NCI-H2196 (cell line): ENCODE results near the gene PCSK4.
"Not testable (repeated sequence)": the region's sequence is repeated elsewhere in the genome, so short reads cannot be mapped to it uniquely, and the experiment has no call there.

Experiments
- DNase-seq: peaks from one replicate; lab custom pipeline; 2025; ENCODE audit not compliant: unreplicated experiment; lab: John Stamatoyannopoulos, UW

Gene PCSK4

DNA sequence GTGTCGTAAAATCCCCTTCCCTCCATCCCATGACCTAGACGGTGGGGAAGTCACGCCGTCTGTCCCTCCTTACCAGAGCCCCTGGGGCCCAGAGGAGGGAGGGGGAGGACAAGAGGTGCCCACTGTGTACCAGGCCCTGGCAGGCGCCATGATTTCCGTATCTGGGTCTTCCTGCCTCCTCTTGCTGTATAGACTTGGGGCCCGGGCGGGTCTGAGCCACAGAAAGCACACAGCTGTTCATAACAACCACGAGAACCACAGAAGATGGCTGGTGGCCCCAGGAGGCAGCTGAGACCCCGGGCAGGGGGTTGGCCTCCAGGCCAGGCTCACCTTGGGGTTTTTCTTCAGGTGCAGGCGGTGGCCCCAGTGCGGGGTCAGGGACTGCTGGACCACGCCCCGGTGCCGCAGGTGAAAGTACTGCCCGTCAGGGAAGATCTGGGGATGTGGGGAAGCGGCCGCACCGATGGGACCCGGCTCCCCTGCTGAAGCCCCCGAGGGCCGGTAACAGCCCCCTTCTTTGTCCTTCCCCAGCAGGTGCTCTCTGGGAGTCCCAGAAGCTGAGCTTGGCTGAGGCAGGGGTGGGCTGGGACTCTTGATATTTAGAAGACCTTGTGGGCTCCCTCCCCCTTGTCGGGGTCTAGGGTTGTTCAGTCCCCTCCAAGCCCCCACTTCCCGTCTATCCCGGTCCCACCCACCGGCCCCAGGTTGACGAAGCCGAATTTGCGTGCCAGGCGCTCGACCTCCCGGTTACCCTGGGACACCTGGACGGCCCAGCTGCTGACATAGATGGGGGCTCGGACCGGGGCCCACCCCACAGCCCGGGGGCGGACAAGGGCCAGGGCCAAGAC is 463 bp downstream of the PCSK4 start:
- DNase-seq = no peak

DNA sequence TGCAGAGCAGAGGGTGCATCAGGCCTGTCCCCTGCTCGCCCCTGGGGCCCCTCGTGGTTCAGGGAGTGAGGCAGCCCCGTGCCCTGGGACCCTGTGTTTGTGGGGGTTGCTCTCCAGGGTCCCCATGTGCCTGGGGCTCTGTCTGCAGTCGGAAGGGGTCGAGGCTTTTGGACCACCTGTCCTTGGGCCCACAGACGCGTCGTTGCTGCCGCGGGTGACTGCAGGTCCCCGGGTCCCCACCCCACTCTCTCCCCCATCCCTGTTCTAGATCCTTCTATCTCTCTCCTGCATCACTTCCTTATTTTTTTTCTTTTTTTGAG is 1.9 kb downstream of the PCSK4 start:
- no peak for DNase-seq

DNA sequence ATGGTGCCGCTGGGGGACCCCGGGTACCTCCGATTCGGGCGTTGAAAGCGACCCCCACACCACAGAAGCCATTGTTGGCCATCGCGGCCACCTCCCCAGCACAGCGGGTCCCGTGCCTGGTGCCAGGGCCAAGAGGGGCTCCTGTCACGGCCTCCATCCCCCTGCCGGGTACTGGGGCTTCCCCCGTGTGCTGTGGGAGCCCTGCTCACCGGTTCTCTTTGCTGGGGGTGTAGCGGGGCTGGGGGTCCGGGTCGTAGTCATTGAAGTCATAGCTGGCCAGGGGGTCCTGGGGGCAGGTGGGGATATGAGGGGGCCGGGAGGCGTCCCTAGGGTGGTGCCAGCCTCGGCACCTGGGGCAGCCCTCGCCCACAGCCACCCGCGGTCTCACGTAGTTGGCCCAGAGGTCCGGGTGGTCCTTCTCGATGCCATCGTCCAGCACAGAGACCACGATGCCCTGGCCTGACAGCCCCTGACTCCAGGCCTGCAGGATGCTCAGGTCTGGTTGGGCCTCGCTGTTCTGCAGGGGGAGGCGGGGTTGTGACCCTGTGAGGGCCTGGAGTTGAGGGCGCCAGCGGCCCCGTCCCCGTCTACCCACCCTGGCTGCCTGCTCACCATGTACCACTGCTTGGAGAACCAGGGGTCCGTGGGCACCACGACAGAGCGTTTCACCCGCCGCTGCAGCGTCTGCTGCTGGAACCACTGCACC is 2.4 kb downstream of the PCSK4 start:
- no peak for DNase-seq

DNA sequence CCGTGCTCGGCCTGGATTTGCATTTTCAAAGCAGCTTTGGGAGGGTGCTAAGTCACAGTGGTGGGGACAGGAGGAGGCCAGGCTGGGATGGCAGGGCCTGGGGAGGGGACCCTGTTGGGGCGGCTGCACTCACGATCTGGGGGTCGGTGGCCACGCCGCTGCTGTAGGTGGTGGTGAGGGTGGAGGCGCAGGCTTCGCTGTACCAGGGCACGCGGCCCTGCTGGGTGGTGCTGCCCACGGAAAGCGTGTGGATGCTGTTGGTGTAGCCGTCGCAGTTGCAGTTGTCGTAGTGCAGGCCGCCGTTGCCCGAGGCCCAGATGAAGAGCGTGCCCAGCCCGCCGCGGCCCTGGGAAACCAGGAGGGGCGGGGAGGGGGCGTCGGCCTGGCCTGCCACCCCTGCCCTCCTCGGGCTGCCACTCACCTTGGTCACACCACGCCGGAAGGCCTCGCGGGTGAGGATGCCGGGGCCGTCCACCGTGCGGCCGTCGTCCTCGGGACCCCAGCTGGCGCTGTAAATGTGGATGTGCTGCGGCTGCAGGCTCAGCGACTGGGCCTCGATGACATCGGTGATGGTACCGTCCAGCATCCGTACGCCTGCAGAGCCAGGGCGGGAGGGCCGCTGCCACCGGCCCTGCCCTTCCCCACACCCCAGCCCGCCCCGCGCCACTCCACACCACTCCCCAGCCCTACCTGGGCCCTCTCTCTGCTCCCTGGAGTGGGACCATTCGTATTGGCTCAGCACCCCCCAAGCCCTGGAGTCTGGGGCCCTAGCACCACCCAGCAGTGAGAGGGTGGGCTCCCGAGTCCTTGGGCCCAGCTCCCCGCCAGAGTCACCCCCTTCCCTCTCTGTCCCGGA is 3.2 kb downstream of the PCSK4 start:
- no peak for DNase-seq

DNA sequence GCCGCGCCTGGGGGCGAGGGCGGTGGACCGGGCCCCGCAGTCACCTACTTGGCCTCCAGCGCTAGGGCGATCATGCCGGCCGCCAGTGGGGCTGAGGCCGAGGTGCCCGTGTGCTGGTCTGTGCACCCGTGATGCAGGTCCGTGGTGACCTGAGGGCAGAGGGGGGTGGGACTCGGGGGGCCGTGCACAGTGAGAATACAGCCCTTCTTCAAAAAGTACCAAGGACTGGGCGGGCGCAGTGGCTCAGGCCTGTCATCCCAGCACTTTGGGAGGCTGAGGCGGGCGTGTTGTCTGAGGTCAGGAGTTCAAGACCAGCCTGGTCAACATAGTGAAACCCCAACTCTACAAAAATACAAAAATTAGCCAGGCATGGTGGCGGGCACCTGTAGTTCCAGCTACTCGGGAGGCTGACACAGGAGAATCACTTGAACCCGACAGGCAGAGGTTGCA is 6.1 kb downstream of the PCSK4 start:
- DNase-seq = no peak

DNA sequence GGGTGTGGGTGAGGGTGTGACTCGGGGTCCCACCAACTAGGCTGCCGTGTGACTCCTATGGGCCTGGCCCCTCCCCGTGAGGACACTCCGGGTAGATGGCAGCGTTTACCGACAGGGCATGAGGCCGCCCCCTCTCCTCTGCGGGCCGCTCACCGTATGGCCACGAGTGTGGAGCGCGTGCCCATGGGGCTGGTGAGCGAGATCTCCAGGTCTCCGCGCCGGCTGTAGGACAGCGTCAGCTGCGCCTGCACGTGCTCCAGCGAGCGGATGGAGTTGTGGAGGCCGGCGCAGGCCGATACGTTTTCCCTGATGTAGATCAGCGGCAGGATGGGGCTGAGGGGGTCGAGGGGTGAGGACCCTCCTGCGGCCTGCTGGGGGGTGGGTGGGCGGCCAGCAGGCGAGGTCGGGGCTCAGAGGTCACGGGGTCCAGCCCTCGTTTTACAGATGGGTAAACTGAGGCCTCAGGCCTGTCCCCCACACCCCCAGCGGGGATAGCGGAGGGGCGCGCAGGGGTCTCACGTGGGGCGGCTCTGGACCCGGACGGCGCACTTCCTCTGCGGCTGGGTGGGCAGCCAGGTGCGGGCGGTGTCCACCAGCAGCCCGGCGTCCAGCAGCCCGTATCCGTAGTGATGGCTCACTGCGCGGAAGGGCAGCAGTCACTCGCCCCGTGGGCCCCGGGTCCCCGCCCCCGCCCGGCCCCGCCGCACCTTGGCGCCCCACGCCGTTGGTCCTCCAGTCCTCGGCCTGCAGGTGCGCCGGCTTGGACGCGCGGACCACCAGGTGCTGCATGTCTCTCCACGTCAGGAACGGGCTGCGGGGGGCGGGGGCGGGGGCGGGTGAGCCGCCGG is 6.8 kb downstream of the PCSK4 start:
- no peak for DNase-seq

DNA sequence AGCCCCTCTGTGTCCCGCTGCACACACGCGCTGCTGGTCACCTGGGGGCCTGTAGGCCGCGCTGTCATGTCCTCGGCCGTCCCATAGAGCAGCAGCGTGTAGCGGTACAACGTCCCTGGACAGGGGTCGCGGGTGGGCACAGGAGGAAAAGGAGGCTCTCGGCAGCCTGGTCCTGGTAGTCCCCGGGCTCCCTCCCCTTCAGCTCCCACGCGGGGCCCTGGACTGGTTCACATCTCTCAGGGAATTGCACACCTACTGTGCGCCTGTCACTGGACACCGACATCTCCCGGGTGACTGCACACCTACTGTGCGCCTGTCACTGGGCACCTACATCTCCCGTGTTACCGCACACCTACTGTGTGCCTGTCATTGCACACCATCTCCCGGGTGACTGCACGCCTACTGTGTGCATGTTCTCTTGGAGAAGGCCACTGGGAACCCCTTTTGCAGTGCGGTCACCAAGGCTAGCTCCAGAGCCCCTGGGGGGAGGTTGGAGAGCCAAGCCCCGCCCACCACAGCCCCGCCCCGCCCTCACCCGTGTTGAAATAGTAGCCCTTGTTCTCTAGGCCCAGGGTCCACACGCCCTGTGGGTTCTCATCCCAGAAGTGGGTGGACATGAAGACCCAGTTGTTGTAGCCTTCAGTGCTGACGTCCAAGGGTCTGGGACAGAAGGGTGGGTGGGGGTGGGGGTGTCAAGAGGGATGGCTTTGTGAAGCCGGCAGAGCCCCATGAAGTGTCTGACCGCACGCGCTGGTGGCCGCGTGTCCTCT is 7.6 kb downstream of the PCSK4 start:
- no peak for DNase-seq

DNA sequence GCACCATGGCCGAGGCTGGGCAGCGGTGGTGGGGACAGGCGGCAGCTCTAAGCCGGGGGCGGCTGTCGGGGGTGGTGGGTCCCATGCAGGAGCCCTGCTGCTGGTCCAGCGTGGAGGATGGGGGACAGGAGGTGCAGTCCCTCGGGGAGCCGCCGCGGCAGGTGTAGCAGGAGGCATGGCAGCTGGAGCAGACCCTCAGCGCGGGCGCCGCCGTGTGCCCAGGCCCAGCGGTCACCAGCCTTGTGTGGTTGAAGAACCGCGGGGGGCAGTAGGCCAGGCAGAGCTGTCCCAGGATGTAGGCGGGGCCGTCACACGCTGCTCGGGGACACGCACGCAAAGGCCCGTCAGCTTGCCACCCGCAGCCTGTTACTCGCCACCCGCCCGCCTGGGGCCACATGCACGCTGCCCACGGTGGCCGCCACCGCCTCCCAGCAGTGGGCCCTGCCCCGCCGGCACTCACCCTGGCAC is 8.2 kb downstream of the PCSK4 start:
- DNase-seq = no peak

DNA sequence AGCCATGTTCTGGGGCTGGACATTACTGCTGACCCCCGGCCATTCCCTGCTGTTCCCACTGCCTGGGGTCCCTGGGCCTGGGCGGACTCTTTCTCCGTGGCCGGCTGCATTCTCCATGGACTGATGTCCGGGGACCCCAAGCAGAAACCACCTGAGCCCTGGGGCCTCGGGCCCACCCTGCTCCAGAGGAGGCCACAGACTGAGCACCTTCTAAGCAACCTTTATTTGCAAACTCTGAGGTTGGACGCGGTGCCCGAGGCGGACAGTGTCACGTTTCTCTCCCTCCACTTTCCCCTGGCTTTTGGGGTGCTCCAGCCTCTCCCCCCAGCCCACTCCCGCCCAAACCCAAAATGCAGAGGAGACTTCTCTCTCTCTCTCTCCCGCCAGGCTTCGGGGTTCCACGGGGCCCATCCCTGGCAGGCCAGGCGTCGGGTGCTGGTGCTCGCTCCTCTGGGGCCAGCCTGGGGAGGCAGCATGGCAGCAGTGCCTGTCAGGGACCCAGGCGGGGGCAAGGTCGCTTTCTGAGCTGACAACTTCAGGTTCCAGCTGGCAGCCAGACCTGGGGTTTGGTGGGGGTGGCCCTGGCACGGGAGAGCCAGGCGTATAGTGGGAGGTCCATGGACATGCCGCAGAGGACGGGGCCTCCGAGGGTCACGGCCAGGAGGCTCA is 8.8 kb downstream of the PCSK4 start:
- DNase-seq = no peak

DNA sequence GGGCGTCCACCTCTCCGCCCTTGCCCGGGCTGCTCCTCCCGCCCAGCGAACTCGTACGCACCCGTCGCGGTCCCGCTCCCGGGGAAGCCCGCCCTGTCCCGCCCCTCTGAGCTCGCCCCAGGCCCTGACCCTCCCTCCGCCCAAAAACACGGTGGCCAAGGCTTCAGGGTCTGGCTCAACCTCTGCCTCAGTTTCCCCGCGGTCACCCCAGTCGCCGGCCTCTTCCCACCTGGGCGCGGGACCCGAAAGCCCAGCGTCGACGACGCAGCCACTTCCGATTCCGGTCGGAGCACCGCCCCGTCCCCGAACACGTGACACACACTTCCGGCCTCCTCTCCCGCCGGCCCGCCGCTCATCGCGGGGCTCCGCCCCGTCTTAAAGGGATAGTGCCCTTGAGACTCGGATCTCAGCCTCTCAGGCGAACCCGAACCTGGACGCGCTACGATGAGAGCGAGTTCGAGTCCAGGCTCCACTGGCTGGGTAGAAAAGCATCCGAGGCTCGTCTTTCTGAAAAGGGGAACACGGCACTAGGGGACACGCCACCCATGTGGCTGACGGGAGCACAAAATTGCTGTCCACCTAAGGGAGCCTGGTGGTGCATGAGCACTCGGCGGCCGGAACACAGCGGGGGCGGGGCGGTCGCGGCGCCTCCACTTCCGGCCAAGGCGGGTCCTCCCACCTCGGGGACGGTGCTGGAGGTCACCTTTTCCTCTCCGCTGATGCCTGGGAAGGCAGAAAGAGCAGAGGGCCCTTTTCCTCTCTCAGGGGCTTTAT is 11.0 kb downstream of the PCSK4 start, which contains the start of gene C19orf25:
Gene C19orf25, minus strand, starts transcription at position 282 of the 774 bp plus-strand sequence. CDS start 312 bp downstream, outside the sequence.
- DNase-seq = peak; percentile 96

DNA sequence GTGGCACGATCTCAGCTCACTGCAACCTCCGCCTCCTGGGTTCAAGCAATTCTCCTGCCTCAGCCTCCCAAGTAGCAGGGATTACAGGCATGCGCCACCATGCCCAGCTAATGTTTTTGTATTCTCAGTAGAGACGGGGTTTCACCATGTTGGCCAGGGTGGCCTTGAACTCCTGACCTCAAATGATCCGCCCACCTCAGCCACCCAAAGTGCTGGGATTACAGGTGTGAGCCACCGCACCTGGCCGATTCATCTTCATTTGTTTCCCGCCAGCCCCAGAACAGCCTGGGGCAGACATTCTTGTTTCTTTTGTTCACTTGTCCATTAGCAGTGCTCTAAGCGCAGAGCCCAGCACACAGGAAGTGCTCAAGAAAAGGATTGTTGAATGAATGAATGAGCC is 13.1 kb downstream of the PCSK4 start:
- not testable (repeated sequence) for DNase-seq

DNA sequence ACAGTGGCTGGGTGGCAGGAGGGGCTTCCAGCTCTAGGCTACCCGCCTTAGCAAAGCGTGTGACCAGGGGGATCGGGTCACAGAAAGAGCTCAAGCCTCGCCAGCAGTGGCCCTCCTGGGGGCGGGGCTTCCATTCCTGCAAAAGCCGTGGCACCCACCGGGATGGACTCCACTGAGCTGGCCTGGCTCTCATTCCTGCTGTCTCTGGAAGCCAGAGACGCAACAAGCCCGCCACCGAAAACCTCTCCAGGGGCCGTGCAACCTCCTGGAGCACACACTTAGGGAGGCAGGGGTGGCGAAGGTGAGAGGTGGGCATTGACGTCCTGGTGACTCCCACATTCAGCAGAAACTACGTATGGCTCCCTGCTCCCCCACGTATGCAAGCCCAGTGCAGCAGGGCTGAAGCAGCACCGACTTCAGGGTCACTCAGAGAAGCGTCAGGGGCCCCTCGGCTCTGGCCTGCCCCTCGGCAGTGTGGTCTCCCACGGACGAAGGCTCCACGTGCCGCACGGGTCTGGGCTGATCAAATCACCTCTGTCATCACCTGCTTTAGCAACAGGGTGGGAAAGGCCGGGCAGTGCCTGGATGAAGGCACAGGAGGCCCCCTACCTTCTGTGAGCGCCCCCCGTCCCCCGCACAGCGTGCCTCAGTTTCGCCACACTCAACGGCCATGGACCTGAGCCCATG is 14.3 kb downstream of the PCSK4 start:
- no peak for DNase-seq

DNA sequence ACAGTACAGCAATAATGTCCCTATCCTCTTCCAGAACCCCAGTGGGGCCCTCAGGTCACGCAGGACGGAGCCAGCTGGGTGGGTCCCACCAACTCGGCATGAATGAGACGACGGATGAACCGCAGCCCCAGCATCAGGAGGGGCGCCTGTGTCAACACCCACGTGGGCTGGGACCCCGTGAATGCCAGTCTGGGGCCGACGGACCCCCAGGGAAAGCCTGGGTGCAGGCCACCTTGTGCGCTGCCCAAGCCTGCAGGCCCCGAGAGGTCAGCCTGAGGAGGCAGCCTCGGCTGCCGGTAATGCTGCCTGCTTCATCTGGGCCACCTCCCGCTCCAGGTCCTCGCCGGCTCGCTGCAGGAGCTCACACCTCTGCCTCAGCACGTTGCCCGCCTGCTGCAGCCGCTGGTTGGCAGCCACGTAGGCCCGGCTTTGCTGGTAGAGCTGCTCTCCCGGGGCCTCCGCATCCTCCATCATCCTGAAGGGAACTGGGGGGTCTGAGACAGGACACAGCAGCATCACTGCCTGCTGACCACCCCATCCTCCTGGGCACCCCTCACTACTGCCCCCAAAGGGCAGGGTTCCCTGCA is 15.3 kb downstream of the PCSK4 start:
- DNase-seq = no peak

DNA sequence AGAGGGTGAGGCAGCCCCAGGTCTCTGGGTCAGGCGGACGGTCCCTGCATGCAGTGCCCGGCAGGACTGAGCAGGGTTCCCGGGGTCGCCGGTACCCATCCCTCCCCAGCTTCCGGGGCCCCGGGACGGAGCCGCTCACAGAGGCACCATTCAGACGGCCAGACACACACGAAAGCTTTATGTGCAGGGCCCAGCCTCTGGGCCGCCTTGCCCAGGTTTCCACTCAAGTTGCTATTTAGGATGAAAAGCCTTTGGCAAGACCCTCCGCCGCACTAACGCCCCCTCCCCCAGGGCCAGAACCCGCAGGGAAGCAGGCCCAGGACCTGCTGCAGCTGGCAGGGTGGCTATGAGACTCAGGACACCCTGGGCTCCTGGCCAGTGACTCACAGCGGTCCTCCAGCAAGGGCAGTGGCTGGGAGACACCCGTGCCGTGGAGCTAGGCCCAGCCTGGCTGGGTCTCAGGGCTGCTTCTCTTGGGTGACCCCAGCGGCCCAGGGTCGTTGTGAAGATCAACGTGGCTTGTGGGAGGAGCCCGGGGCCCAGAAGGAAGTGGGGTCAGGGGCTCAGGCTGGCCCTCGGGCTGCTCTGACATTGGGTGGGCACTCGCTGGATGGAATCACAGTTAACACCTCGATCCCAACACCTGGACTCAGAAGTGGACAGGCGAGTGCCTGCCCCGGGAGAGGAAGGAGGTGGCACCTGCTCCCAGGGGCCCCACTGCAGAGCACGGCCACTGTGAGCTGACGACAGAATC is 16.0 kb downstream of the PCSK4 start:
- no peak for DNase-seq

DNA sequence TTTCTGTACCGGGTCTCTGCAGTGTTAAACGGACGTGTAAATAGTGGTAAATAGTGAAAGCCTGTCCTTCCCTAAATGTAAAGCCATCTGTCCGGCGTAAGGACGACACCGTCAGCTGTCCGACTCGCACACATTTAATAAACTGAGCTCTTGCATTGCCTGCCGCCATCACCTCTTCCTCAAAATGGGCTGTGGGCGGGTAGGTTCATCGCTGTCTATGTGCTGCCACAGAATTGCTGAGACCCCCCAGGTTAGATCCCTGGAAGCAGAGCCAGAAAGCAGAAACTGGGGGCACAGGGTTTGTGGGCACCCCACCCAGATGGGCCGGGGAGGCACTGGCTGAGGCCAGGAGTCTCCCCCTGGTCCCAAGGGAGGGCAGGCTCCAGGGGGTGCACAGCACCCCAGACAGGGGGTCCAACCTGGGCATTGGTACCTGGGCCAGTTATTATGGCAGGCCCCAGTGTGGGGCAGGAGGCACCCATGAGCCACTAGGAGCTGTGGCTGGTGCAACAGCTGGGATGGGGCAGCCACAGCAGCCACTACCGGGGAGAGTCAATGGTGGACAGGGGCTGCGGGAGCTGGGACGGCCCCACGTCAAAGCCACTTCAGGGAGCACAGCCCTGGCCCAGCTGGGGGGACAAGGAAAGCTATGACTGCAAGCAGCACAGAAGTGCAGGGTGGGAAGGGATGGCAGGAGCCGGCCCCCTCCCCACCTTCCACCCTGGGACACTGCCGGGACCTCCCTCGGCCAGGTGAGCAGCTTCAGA is 16.9 kb downstream of the PCSK4 start:
- no peak for DNase-seq
